Embryonic facial prominence (tissue), 1 donor: Measurements from ENCODE around the gene RAD9B.
"Not testable (repeated sequence)": the region's sequence is repeated elsewhere in the genome, so short reads cannot be mapped to it uniquely, and the experiment has no call there.

Experiments
- DNase-seq: peaks from one replicate; pipeline ENCODE4 v3.0.0-alpha.2; 2016; ENCODE audit errors: extremely low spot score

Gene RAD9B

GRCh38 chr12:110528277-110528839 lies 26.2 kb downstream of the RAD9B start:
- no peak for DNase-seq

GRCh38 chr12:110530511-110530910 lies 28.4 kb downstream of the RAD9B start:
- no peak for DNase-seq

GRCh38 chr12:110531741-110532333 lies 29.7 kb downstream of the RAD9B start:
- DNase-seq: no peak

- DNase-seq: no peak
These were observed 30.5 kb downstream of the RAD9B start for GRCh38 chr12:110532644-110533043.

GRCh38 chr12:110533607-110534006 lies 31.5 kb downstream of the RAD9B start:
- DNase-seq: no peak

- DNase-seq: no peak
These were observed 32.7 kb downstream of the RAD9B start for GRCh38 chr12:110534811-110535210.

- no peak for DNase-seq
These were observed 34.9 kb downstream of the RAD9B start for GRCh38 chr12:110536834-110537604.

- no peak for DNase-seq
These were observed 35.7 kb downstream of the RAD9B start for GRCh38 chr12:110537605-110538409.

GRCh38 chr12:110538869-110539622 lies 36.9 kb downstream of the RAD9B start:
- DNase-seq: no peak

- DNase-seq: no peak
These were observed 37.9 kb downstream of the RAD9B start for GRCh38 chr12:110540048-110540447.

GRCh38 chr12:110543252-110543959 lies 41.3 kb downstream of the RAD9B start:
- DNase-seq: no peak

GRCh38 chr12:110543965-110544364 lies 41.8 kb downstream of the RAD9B start:
- DNase-seq: no peak

- not testable (repeated sequence) for DNase-seq
These were observed 43.1 kb downstream of the RAD9B start for GRCh38 chr12:110545259-110545658.

GRCh38 chr12:110545812-110546211 lies 43.7 kb downstream of the RAD9B start:
- no peak for DNase-seq

- no peak for DNase-seq
These were observed 44.2 kb downstream of the RAD9B start for GRCh38 chr12:110546339-110546738.

GRCh38 chr12:110547090-110547489 lies 45.0 kb downstream of the RAD9B start:
- DNase-seq: no peak

GRCh38 chr12:110548678-110549077 lies 46.5 kb downstream of the RAD9B start:
- no peak for DNase-seq

GRCh38 chr12:110549716-110550115 lies 47.6 kb downstream of the RAD9B start:
- DNase-seq: no peak

GRCh38 chr12:110550981-110551380 lies 48.9 kb downstream of the RAD9B start:
- DNase-seq: no peak
